Testis (tissue), 3 donors: ENCODE results near the gene PPM1F. TPM values are rescaled to one million over a fixed set of nuclear protein-coding genes. Genes with fewer than 3 reads are reported as not detected.
"Not testable (repeated sequence)": the region's sequence is repeated elsewhere in the genome, so short reads cannot be mapped to it uniquely, and the experiment has no call there.

Experiments
- DNase-seq: peaks from one replicate; pipeline ENCODE4 v3.0.0-alpha.2; 2019
- H3K27ac ChIP-seq, 2 donors: fragments of 200-600 bp; sonication (generic); one replicate each; pipeline ENCODE4 v1.5.1; 2019
- H3K27me3 ChIP-seq: fragments of 200-600 bp; sonication (generic); one replicate; pipeline ENCODE4 v1.5.1; 2019
- H3K36me3 ChIP-seq: fragments of 200-600 bp; sonication (generic); one replicate; pipeline ENCODE4 v1.5.1; 2017; ENCODE audit warnings: low read depth; ENCODE audit errors: missing control alignments
- H3K4me1 ChIP-seq: fragments of 200-600 bp; sonication (generic); one replicate; pipeline ENCODE4 v1.5.1; 2019
- H3K4me3 ChIP-seq, 2 donors: fragments of 200-600 bp; sonication (generic); one replicate each; pipeline ENCODE4 v1.5.1; 2017 to 2019
- H3K9me3 ChIP-seq: fragments of 200-600 bp; sonication (generic); one replicate; pipeline ENCODE4 v1.5.1; 2017
- POLR2A ChIP-seq: fragments of 450-650 bp; IDR thresholded peaks from one replicate; pipeline ENCODE4 v1.6.1; 2017; ENCODE audit warnings: antibody characterized with exemption, mild to moderate bottlenecking, moderate library complexity
- WGBS, 2 donors: methylation state at CpG; one replicate each; pipeline ENCODE4 v1.1.5; 2018; 5-methylcytosine and 5-hydroxymethylcytosine counted together
- intact Hi-C: fragments of 100-400 bp; cut with DNase I; formaldehyde crosslinking; loops from one replicate; pipeline ENCODE4 v1.15.1; 2023; ENCODE audit warnings: low total_unique reads
- polyA plus RNA-seq: library from polyadenylated mRNA; stranded (reverse); fragments of 350-450 nt; fragmentation: Illumina TruSeq; extraction: RNeasy Lipid Tissue Mini Kit (QIAGEN cat#74804); gene quantifications from one replicate; pipeline ENCODE4 v1.2.3, GENCODE V29; 2014; ENCODE audit warnings: low read depth, low replicate concordance; ENCODE audit not compliant: insufficient read depth
- total RNA-seq, 2 donors: library from RNA; depleted of rRNA; stranded (reverse); fragments of >200 nt; gene quantifications; one replicate each; pipeline ENCODE4 v1.2.3, GENCODE V29; 2016
- TF ChIP-seq, protein P1 (sequence below), 3 experiments: fragments of 450-650 bp in 2 of 3; fragments of 200-600 bp in 1 of 3; sonication (generic) in 1 of 3; IDR thresholded peaks; one replicate each; pipeline ENCODE4 v1.5.1; 2016 to 2019; ENCODE audit warnings: antibody characterized with exemption in 3 of 3, mild to moderate bottlenecking in 2 of 3, moderate library complexity in 1 of 3

The PPM1F gene
- total and polyA plus RNA-seq, 3 donors from 2014 or later: 17.4 to 22.7 (median 22.4) TPM

DNA sequence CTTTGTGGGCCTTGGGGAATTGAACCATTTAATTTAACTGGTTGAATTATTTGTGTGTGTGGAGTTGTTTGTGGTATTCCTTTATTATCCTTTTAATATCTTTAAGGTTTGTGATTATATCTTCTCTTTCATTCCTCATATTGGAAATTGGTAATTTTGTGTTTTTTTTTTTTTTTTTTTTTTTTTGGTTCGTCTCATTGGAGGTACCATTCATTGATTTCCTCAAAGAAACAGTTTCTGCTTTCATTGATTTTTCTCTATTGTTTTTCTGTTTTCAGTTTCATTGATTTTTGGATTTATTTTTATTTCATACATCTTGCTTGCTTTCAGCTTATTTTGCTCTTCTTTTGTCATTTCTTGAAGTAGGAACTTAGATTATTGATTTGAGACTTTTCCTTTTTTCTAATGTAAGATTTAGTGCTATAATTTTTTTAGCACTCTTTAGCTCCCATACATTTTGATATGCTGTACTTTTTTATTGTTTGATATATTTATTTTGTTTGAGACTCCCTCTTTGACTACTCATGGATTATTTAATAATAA lies 54.2 kb downstream of the PPM1F start:
- intact Hi-C loops: no loop called here
- TF ChIP-seq, protein P1, sequence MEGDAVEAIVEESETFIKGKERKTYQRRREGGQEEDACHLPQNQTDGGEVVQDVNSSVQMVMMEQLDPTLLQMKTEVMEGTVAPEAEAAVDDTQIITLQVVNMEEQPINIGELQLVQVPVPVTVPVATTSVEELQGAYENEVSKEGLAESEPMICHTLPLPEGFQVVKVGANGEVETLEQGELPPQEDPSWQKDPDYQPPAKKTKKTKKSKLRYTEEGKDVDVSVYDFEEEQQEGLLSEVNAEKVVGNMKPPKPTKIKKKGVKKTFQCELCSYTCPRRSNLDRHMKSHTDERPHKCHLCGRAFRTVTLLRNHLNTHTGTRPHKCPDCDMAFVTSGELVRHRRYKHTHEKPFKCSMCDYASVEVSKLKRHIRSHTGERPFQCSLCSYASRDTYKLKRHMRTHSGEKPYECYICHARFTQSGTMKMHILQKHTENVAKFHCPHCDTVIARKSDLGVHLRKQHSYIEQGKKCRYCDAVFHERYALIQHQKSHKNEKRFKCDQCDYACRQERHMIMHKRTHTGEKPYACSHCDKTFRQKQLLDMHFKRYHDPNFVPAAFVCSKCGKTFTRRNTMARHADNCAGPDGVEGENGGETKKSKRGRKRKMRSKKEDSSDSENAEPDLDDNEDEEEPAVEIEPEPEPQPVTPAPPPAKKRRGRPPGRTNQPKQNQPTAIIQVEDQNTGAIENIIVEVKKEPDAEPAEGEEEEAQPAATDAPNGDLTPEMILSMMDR (IDR thresholded peaks at IDR 0.05): no peak
- no peak for TF ChIP-seq POLR2A
- Histone ChIP-seq H3K9me3 (no peaks in the 10 kb centered on the region), H3K4me1 (no peaks in the 10 kb centered on the region), H3K27me3 (no peaks in the 10 kb centered on the region), H3K4me3 (no peak overlapping the region), H3K36me3 (no peaks in the 10 kb centered on the region), H3K27ac (no peak overlapping the region)
- WGBS, 2 donors: 95 to 96% methylated on average over 1 of the region's 1 CpG
- no peak for DNase-seq

DNA sequence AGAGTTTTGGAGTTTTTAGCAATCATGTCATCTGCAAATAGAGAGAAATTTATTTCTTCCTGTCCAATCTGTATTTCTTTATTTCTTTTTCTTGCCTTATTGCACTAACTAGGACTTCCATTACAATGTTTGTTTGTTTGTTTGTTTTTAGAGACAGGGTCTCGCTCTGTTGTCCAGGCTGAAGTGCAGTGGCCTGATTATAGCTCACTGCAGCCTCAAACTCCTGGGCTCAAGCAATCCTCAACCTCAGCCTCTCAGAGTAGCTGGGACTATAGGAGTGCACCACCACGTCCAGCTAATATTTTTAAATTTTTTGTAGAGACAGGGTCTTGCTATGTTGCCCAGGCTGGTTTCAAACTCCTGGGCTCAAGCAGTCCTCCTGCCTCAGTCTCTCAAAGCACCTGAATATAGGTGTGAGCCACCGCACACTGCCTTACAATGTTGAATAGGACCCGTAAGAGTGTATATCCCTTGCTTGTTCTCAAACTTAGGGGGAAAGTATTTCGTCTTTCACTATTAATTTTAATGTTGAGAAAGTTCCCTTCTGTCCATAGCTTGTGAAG lies 55.6 kb downstream of the PPM1F start:
- 93 to 95% methylated on average over 5 of the region's 5 CpGs for WGBS, 2 donors

DNA sequence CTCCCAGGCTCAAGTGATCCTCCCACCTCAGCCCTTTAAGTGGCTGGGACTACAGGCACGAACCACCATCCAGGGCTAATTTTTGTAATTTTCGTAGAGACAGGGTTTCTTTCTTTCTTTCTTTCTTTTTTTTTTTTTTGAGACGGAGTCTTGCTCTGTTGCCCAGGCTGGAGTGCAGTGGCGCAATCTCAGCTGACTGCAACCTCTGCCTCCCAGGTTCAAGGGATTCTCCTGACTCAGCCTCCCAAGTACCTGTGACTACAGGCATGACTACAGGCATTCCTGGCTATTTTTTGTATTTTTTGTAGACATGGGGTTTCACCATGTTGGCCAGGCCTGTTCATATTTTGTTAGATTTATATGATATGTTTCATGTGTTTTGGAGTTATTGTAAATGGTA lies 56.4 kb downstream of the PPM1F start:
- H3K27ac ChIP-seq, DNase-seq, H3K36me3 ChIP-seq, H3K9me3 ChIP-seq, intact Hi-C loops, H3K4me1 ChIP-seq, H3K4me3 ChIP-seq, H3K27me3 ChIP-seq: not testable (repeated sequence)
- 80 to 92% methylated on average over 4 of the region's 4 CpGs for WGBS, 2 donors

More for the DNA sequence above, 55.6 kb downstream of the PPM1F start:
- Histone ChIP-seq H3K27me3 (no peaks in the 10 kb centered on the region), H3K4me1 (no peaks in the 10 kb centered on the region), H3K36me3 (no peaks in the 10 kb centered on the region), H3K4me3 (no peak overlapping the region), H3K9me3 (no peaks in the 10 kb centered on the region), H3K27ac (no peak overlapping the region)
- intact Hi-C loops: no loop called here
- no peak for DNase-seq
- no peak for TF ChIP-seq POLR2A
- TF ChIP-seq, protein P1 (IDR thresholded peaks at IDR 0.05): no peak

DNA sequence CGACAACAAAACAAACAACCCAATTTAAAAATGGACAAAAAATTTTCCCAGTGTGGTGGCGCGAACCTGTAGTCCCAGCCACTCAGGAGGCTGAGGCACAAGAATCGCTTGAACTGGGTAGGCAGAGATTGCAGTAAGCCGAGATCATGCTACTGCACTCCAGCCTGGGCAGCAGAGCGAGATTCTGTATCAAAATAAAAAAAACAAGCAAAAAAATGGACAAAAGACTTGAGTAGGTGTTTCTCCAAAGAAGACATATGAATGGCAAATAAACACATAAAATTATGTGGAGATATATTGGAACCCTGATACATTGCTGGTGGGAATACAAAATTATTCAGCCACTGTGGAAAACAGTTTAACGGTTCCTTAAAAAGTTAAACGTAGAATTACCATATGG lies 57.8 kb downstream of the PPM1F start:
- H3K27me3 ChIP-seq: no peaks in the 10 kb centered on the region
- H3K4me1 ChIP-seq: no peaks in the 10 kb centered on the region
- intact Hi-C loops: no loop called here
- H3K9me3 ChIP-seq: no peaks in the 10 kb centered on the region
- DNase-seq: no peak
- WGBS, 2 donors: 93% methylated on average over 8 of the region's 8 CpGs
- no peak overlapping the region for H3K4me3 ChIP-seq
- H3K36me3 ChIP-seq: no peaks in the 10 kb centered on the region
- no peak overlapping the region for H3K27ac ChIP-seq
- TF ChIP-seq, protein P1 (IDR thresholded peaks at IDR 0.05): no peak
- TF ChIP-seq POLR2A: no peak

DNA sequence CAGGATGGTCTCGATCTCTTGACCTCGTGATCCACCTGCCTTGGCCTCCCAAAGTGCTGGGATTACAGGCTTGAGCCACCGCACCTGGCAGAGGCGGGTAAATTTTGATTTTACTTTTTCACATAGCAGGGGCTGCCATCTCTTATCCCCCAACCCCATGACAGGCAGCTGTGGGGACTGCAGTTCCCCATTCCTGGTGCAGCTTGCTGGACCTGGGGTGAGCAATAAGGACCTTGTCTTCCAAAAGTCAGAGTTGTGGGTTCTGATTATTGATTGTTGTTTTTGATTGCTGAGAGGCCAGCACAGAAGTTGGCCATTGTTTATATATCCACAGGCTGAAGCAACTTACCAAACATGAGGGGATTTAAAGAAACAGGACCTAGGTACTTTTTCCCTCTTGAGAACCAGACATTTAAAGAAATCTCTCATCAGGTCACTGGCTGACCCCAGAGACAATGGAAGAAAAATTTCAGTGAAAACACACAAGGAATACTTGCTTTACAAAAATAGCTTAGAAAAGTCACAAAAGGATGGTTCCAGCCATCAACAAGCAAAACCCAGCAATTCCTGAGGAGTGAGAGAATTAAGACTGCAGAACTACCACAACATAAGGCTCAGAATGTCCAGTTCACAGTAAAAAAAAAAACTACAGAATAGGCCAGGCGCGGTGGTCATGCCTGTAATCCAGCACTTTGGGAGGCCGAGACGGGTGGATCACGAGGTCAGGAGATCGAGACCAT lies 63.2 kb downstream of the PPM1F start:
- WGBS, 2 donors: 90 to 94% methylated on average over 10 of the region's 10 CpGs
- intact Hi-C loops: no loop called here
- DNase-seq: no peak

More for the DNA sequence above, 63.2 kb downstream of the PPM1F start:
- H3K27ac ChIP-seq: no peak overlapping the region
- no peaks in the 10 kb centered on the region for H3K36me3 ChIP-seq
- no peak for TF ChIP-seq POLR2A
- TF ChIP-seq, protein P1 (IDR thresholded peaks at IDR 0.05): no peak
- H3K4me3 ChIP-seq: no peak overlapping the region
- H3K27me3 ChIP-seq: no peaks in the 10 kb centered on the region
- H3K9me3 ChIP-seq: no peaks in the 10 kb centered on the region
- no peaks in the 10 kb centered on the region for H3K4me1 ChIP-seq
